Sigmoid colon (tissue), 7 donors: ENCODE data around the gene NREP. TPM values are rescaled to one million over a fixed set of nuclear protein-coding genes. Genes with fewer than 3 reads are reported as not detected.

Experiments
- DNase-seq: peaks from one replicate; pipeline ENCODE4 v3.0.0-alpha.2; 2019
- H3K27ac ChIP-seq, 4 donors: fragments of 200-600 bp; sonication (generic); one replicate each; pipeline ENCODE4 v1.5.1; 2016 to 2019; ENCODE audit warnings: mild to moderate bottlenecking in 1 of 4
- H3K27me3 ChIP-seq, 3 donors: fragments of 200-600 bp; sonication (generic); one replicate each; pipeline ENCODE4 v1.5.1; 2019; ENCODE audit warnings: mild to moderate bottlenecking in 1 of 3
- H3K36me3 ChIP-seq, 4 donors: fragments of 200-600 bp; sonication (generic); one replicate each; pipeline ENCODE4 v1.5.1; 2016 to 2019
- H3K4me1 ChIP-seq, 4 donors: fragments of 200-600 bp; sonication (generic); one replicate each; pipeline ENCODE4 v1.5.1; 2017 to 2019
- H3K4me3 ChIP-seq, 4 donors: fragments of 200-600 bp; sonication (generic); one replicate each; pipeline ENCODE4 v1.5.1; 2017 to 2019; ENCODE audit warnings: mild to moderate bottlenecking in 2 of 4, moderate library complexity in 1 of 4
- H3K9me3 ChIP-seq, 4 donors: fragments of 200-600 bp in 3 of 4; sonication (generic) in 3 of 4; one replicate each; pipeline versions ENCODE4 v1.5.1 to v1.6.1; 2013 to 2019
- EP300 ChIP-seq, 4 donors: sonication (generic); formaldehyde crosslinking; IDR thresholded peaks; one replicate each; pipeline ENCODE4 v1.6.1; 2017; ENCODE audit warnings: antibody characterized with exemption in 4 of 4
- POLR2A ChIP-seq, 2 donors: fragments of 450-650 bp; IDR thresholded peaks; one replicate each; pipeline ENCODE4 v1.6.1; 2016; ENCODE audit warnings: antibody characterized with exemption in 2 of 2, mild to moderate bottlenecking in 2 of 2, moderate library complexity in 2 of 2
- POLR2AphosphoS5 ChIP-seq, 4 donors: sonication (generic); formaldehyde crosslinking; IDR thresholded peaks; one replicate each; pipeline ENCODE4 v1.6.1; 2017; ENCODE audit warnings: antibody characterized with exemption in 4 of 4
- WGBS, 2 donors: extraction: QIAGEN DNeasy Blood & Tissue Kit; methylation state at CpG; one replicate each; pipeline ENCODE4 v1.1.7; 2013; 5-methylcytosine and 5-hydroxymethylcytosine counted together
- intact Hi-C: fragments of 100-400 bp; cut with DNase I; formaldehyde crosslinking; loops from one replicate; pipeline ENCODE4 v1.15.1; 2023
- polyA plus RNA-seq, 3 donors: library from polyadenylated mRNA; stranded (reverse); fragments of 200-250 nt; gene quantifications; one replicate each; pipeline ENCODE4 v1.2.3, GENCODE V29; 2013
- total RNA-seq, 4 donors: library from RNA; depleted of rRNA; stranded (reverse); fragments of >200 nt; gene quantifications; one replicate each; pipeline ENCODE4 v1.1.0, GENCODE V29; 2016
- TF ChIP-seq, protein P1 (sequence below), 4 experiments: fragments of 450-650 bp in 3 of 4; fragments of 200-600 bp in 1 of 4; IDR thresholded peaks; one replicate each; pipeline ENCODE4 v1.5.1; 2016 to 2019; ENCODE audit warnings: antibody characterized with exemption in 4 of 4, mild to moderate bottlenecking in 3 of 4, moderate library complexity in 2 of 4
- donor health status: healthy with polysubstance abuse.
- donor health status: Bipolar disorder and iron deficiency.
- donor health status: healthy.

NREP gene
- total and polyA plus RNA-seq, 7 donors, result 6.5 to 41.3 (median 14.6) TPM

DNA sequence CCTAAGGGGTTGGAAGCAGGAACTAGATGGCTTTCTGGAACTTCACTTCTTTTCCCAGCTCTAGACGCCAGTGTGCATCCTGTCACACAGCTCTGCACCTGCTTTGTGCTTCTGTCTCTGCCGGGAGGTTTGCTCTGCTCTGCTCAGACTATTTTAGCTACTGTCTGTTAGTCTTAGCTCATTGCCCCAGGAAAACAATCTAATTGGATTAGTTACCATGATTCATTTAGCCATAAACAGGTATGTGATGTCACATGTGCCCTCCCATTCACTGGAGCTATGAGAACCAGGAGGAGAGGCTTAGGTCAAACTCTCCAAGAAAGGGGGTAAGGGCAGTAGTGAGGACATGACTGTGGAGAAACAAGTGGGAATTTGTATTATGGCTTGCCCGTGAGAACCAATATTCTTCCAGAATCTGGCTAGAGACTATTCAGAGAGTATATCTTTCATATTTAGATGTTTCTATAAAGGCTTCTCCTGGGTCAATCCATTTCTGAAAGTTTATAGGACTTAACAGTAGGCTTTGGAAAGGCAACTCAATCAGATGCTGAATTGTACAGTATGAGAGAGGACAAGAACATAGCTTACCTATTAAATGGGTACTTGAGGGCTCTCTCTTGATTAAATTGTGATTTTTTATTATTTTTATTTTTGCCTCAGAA is 22.4 kb upstream of the NREP start:
- intact Hi-C loops, result no loop called here
- TF ChIP-seq EP300 (IDR thresholded peaks at IDR 0.05) (no peak), POLR2AphosphoS5 (IDR thresholded peaks at IDR 0.05) (no peak), POLR2A (IDR thresholded peaks at IDR 0.05) (no peak)
- TF ChIP-seq, protein P1, sequence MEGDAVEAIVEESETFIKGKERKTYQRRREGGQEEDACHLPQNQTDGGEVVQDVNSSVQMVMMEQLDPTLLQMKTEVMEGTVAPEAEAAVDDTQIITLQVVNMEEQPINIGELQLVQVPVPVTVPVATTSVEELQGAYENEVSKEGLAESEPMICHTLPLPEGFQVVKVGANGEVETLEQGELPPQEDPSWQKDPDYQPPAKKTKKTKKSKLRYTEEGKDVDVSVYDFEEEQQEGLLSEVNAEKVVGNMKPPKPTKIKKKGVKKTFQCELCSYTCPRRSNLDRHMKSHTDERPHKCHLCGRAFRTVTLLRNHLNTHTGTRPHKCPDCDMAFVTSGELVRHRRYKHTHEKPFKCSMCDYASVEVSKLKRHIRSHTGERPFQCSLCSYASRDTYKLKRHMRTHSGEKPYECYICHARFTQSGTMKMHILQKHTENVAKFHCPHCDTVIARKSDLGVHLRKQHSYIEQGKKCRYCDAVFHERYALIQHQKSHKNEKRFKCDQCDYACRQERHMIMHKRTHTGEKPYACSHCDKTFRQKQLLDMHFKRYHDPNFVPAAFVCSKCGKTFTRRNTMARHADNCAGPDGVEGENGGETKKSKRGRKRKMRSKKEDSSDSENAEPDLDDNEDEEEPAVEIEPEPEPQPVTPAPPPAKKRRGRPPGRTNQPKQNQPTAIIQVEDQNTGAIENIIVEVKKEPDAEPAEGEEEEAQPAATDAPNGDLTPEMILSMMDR (IDR thresholded peaks at IDR 0.05), result no peak
- Histone ChIP-seq H3K4me1 (peaks cover 0 to 30% (median 20%) of the 10 kb centered on the region in 4 donors), H3K27ac (no peak overlapping the region), H3K27me3 (no peaks in the 10 kb centered on the region), H3K4me3 (no peak overlapping the region), H3K36me3 (no peaks in the 10 kb centered on the region), H3K9me3 (no peaks in the 10 kb centered on the region)
- no peak for DNase-seq
- 69 to 76% methylated on average over 3 of the region's 3 CpGs for WGBS, 2 donors

DNA sequence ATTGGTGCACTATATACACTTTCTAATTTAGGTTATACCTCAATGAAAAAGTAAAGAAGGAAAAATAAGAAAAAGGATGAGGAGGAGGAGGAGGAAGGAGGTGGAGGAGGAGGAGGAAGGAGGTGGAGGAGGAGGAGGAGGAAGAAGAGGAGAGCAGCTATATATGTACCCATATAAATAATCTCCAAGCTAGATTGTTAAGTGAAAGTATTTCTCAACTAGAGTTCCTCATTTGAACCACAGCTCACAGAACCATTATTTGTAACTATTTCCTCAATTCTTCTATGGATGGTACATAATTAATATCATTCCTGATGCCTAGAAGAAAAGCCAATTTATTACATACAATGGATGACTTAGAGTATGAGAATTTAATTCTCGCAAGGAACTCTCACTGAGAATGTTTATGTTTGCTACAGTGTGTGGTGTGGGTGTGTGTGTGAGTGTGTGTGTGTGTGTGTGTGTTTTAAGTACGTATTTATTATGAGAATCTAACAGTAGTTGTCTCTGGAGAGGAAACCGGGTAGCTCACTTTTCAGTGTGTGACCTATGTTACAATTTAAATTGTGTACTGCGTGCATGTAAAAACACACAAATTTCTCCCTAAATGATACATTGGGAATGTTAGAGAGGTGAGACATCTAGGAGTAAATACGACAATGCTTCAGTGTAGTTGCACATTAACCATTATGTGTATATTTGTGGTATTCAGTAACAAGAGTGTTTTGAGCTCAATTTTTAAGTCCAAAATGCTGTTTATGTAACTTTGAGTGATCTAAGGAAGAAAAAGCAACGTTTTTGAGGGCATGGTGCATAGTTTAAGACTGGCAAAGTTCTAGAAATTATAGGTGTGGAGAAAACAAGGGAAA is 20.2 kb upstream of the NREP start:
- no peaks in the 10 kb centered on the region for H3K27me3 ChIP-seq
- H3K9me3 ChIP-seq, result no peaks in the 10 kb centered on the region
- no peak overlapping the region for H3K4me3 ChIP-seq
- 22 to 64% methylated on average over 6 of the region's 6 CpGs for WGBS, 2 donors
- intact Hi-C loops, result no loop called here
- no peak overlapping the region for H3K27ac ChIP-seq
- TF ChIP-seq EP300 (IDR thresholded peaks at IDR 0.05), result no peak
- TF ChIP-seq POLR2AphosphoS5 (IDR thresholded peaks at IDR 0.05), result no peak
- TF ChIP-seq POLR2A (IDR thresholded peaks at IDR 0.05), result no peak
- TF ChIP-seq, protein P1 (IDR thresholded peaks at IDR 0.05), result no peak
- no peaks in the 10 kb centered on the region for H3K36me3 ChIP-seq
- DNase-seq, result no peak
- H3K4me1 ChIP-seq, result peaks cover 0 to 35% (median 26%) of the 10 kb centered on the region in 4 donors

DNA sequence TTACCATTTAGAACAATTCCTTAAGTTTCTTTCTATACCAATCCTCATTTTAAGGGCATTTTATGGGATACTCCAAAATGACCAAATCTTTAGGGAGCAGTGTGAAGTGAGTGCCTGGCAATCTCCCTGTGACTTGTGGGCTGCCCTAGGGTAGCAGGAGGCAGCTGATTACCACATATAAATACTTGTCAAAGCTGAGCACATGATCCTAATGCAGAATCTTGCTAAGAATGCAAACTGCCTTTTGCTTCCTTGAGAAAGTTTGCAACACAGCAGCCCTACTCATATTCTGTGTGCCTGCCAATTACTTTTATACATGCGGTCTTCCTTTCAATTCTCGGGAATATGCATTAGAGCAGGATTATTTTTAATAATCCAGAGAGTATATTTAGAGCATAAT is 18.2 kb upstream of the NREP start:
- DNase-seq, result no peak
- Histone ChIP-seq H3K27ac (peak overlapping the region in 2 of 4 donors; percentile 45 to 67), H3K4me1 (peaks cover 0 to 35% (median 26%) of the 10 kb centered on the region in 4 donors), H3K4me3 (no peak overlapping the region), H3K9me3 (no peaks in the 10 kb centered on the region), H3K36me3 (no peaks in the 10 kb centered on the region), H3K27me3 (no peaks in the 10 kb centered on the region)
- intact Hi-C loops, result no loop called here
- TF ChIP-seq EP300 (IDR thresholded peaks at IDR 0.05) (no peak), POLR2AphosphoS5 (IDR thresholded peaks at IDR 0.05) (no peak), POLR2A (IDR thresholded peaks at IDR 0.05) (no peak)
- 73 to 84% methylated on average over 2 of the region's 2 CpGs for WGBS, 2 donors

DNA sequence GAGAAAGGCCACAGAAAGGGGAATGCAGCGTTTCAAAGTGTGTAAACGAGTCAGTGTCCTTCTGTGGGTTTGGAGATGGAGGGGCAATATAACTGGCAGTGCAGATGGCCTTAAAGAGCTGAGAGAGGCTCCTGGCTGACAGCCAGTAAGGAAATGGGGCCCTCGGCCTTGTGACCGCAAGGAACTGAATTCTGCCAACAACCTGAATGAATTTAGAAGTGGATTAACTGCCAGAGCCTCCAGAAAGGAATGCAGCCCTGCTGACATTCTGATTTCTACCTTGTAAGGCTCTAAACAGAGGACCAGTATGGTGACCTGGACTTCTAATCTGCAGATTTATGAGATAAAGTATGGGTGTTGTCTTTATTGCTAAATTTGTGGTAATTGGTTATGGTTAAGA is 17.5 kb upstream of the NREP start:
- DNase-seq, result no peak
- intact Hi-C loops, result no loop called here
- TF ChIP-seq POLR2AphosphoS5 (IDR thresholded peaks at IDR 0.05) (peak in 2 of 4 donors; percentile 2 to 21), POLR2A (IDR thresholded peaks at IDR 0.05) (no peak)
- H3K4me3 ChIP-seq, result no peak overlapping the region
- no peaks in the 10 kb centered on the region for H3K27me3 ChIP-seq
- no peaks in the 10 kb centered on the region for H3K9me3 ChIP-seq
- H3K4me1 ChIP-seq, result peaks cover 0 to 28% (median 19%) of the 10 kb centered on the region in 4 donors
- 3 to 9% methylated on average over 4 of the region's 4 CpGs for WGBS, 2 donors
- H3K27ac ChIP-seq, result peak overlapping the region in 3 of 4 donors; percentile 31 to 67 (median 45)
- H3K36me3 ChIP-seq, result no peaks in the 10 kb centered on the region

DNA sequence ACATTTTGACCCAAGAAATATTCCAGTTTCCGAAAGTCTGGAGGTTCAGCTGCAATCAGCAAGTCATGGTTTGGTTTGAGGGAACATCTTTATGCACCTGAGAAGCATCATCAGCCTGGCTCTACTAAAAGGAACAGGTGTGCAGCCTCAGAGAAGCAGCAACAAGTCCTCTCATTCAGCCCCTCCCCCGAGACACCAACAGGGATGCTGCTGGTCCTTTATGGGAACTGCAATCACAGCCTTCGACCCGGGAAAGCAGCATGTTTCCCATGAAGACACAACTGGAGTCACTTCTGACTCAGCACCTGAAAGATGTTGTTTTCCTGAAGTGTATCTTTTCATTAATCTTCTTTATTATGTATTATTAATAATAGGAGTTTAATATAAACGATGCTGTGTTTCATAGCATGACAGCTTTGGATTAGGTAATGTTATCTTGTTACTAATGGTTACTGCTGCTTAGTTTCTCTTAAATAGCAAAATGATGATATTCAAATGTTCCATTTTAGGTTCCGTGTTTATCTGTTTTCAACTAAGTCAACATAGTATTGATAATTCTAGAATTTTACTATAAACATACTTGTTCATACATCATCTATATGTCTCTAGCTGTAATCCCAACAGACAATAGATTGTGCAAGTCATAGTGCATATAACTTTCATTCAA is 15.6 kb upstream of the NREP start:
- DNase-seq, result no peak
- TF ChIP-seq, protein P1 (IDR thresholded peaks at IDR 0.05), result no peak
- no peak for TF ChIP-seq POLR2A (IDR thresholded peaks at IDR 0.05)
- TF ChIP-seq EP300 (IDR thresholded peaks at IDR 0.05), result no peak
- TF ChIP-seq POLR2AphosphoS5 (IDR thresholded peaks at IDR 0.05), result no peak
- intact Hi-C loops, result no loop called here
- Histone ChIP-seq H3K4me3 (no peak overlapping the region), H3K4me1 (peaks cover 0 to 23% (median 16%) of the 10 kb centered on the region in 4 donors), H3K9me3 (no peaks in the 10 kb centered on the region), H3K36me3 (no peaks in the 10 kb centered on the region), H3K27ac (no peak overlapping the region), H3K27me3 (no peaks in the 10 kb centered on the region)
- 69 to 80% methylated on average over 6 of the region's 6 CpGs for WGBS, 2 donors
